Measurements from ENCODE around the gene ASB9. TPM values are rescaled to one million over a fixed set of nuclear protein-coding genes. Genes with fewer than 3 reads are reported as not detected.
"Not testable (repeated sequence)": the region's sequence is repeated elsewhere in the genome, so short reads cannot be mapped to it uniquely, and the experiment has no call there.

The ASB9 gene
- polyA plus RNA-seq, 1 experiment: 0.35 TPM

DNA sequence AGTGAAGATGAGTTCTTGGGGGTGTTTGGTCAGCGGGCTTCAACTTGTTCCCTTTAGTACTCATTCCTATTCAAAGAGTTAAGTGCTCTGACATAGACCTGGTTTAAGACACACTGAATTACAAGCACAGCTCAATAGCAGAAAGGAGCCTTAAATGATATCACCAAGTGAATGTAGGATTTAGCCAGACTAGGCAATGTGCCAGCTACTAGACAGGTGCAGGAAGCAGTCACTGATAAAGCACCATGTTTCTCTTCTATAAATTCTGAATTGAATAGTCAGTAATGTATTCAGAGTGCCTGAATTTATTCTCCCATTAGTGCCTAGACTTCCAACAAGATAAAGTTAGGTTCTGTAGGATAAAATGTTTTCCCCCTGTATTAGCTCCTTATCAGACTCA lies 63.6 kb downstream of the ASB9 start:
- no peak for TF ChIP-seq CTCF (IDR thresholded peaks at IDR 0.05; ENCODE audit: low read depth, low read length)
- no peaks in the 10 kb centered on the region for H3K9me3 ChIP-seq (ENCODE audit: control insufficient read depth, insufficient read depth, low read length)
- no peaks in the 10 kb centered on the region for H3K27me3 ChIP-seq (ENCODE audit: control insufficient read depth, insufficient read depth, low read length)
- H3K27ac ChIP-seq (ENCODE audit: low read depth, low read length): no peak overlapping the region
- no peak for DNase-seq (ENCODE audit: low read depth, low spot score)
- POLR2A ChIA-PET: no interaction called here
- CTCF ChIA-PET: no interaction called here
- no peak overlapping the region for H3K4me3 ChIP-seq (ENCODE audit: low read depth, low read length)

DNA sequence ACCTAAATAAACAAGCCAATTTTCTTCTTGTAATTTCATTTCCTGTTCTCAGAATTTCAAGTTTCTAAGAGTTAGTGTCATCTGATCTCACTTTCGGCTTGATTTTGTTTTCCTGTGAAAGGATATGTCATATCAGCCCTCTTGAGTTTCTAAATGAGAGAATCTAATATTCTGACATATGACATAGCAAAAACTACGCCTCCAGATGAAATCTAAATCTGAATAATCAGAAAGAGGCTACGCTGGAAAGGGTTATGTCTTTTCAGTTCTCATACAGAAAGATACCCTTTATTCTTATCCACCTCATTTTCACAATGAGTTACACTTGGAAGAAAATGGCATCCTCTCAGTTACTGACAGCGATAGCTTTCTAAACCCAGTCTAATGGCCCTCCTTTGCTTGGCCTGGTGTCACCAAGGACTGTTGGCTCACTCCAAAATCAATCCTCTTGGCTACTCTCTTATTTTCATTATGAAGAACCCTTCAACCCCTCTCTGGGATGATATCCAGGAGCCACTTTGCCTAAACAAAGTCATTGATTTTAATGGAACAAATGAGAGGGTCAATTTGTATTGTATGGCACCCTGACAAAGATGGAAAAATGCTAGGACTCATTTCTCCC lies 65.6 kb downstream of the ASB9 start:
- CTCF ChIA-PET: no interaction called here
- TF ChIP-seq CTCF (IDR thresholded peaks at IDR 0.05; ENCODE audit: low read depth, low read length): no peak
- POLR2A ChIA-PET: no interaction called here

GRCh38 chrX:15203694-15204093 lies 66.2 kb downstream of the ASB9 start:
- H3K27me3 ChIP-seq (ENCODE audit: control insufficient read depth, insufficient read depth, low read length): no peaks in the 10 kb centered on the region
- no peak overlapping the region for H3K27ac ChIP-seq (ENCODE audit: low read depth, low read length)
- H3K9me3 ChIP-seq (ENCODE audit: control insufficient read depth, insufficient read depth, low read length): no peaks in the 10 kb centered on the region
- ChIA-PET CTCF (no interaction called here), POLR2A (no interaction called here)
- DNase-seq (ENCODE audit: low read depth, low spot score): no peak
- no peak for TF ChIP-seq CTCF (IDR thresholded peaks at IDR 0.05; ENCODE audit: low read depth, low read length)
- H3K4me3 ChIP-seq (ENCODE audit: low read depth, low read length): no peak overlapping the region

More for the DNA sequence above, 65.6 kb downstream of the ASB9 start:
- Histone ChIP-seq H3K27ac (ENCODE audit: low read depth, low read length) (no peak overlapping the region), H3K27me3 (ENCODE audit: control insufficient read depth, insufficient read depth, low read length) (no peaks in the 10 kb centered on the region), H3K9me3 (ENCODE audit: control insufficient read depth, insufficient read depth, low read length) (no peaks in the 10 kb centered on the region), H3K4me3 (ENCODE audit: low read depth, low read length) (no peak overlapping the region)
- DNase-seq (ENCODE audit: low read depth, low spot score): no peak

- POLR2A ChIA-PET: no interaction called here
- no peak overlapping the region for H3K4me3 ChIP-seq (ENCODE audit: low read depth, low read length)
- TF ChIP-seq CTCF (IDR thresholded peaks at IDR 0.05; ENCODE audit: low read depth, low read length): no peak
- no peak overlapping the region for H3K27ac ChIP-seq (ENCODE audit: low read depth, low read length)
- no peak for DNase-seq (ENCODE audit: low read depth, low spot score)
- H3K27me3 ChIP-seq (ENCODE audit: control insufficient read depth, insufficient read depth, low read length): no peaks in the 10 kb centered on the region
- CTCF ChIA-PET: no interaction called here
- H3K9me3 ChIP-seq (ENCODE audit: control insufficient read depth, insufficient read depth, low read length): no peaks in the 10 kb centered on the region
These were observed 67.3 kb downstream of the ASB9 start for GRCh38 chrX:15202454-15203177.

GRCh38 chrX:15200871-15201270 lies 69.0 kb downstream of the ASB9 start:
- TF ChIP-seq CTCF (IDR thresholded peaks at IDR 0.05; ENCODE audit: low read depth, low read length): no peak
- no peaks in the 10 kb centered on the region for H3K27me3 ChIP-seq (ENCODE audit: control insufficient read depth, insufficient read depth, low read length)
- H3K9me3 ChIP-seq (ENCODE audit: control insufficient read depth, insufficient read depth, low read length): no peaks in the 10 kb centered on the region
- no peak for DNase-seq (ENCODE audit: low read depth, low spot score)
- no peak overlapping the region for H3K4me3 ChIP-seq (ENCODE audit: low read depth, low read length)
- ChIA-PET CTCF (no interaction called here), POLR2A (no interaction called here)
- no peak overlapping the region for H3K27ac ChIP-seq (ENCODE audit: low read depth, low read length)

- H3K27me3 ChIP-seq (ENCODE audit: control insufficient read depth, insufficient read depth, low read length); CTCF ChIA-PET; POLR2A ChIA-PET; DNase-seq (ENCODE audit: low read depth, low spot score); H3K9me3 ChIP-seq (ENCODE audit: control insufficient read depth, insufficient read depth, low read length); H3K4me3 ChIP-seq (ENCODE audit: low read depth, low read length); H3K27ac ChIP-seq (ENCODE audit: low read depth, low read length): not testable (repeated sequence)
These were observed 71.2 kb downstream of the ASB9 start for GRCh38 chrX:15198608-15199202.
